ENCODE results near the gene LILRA6. TPM values are rescaled to one million over a fixed set of nuclear protein-coding genes. Genes with fewer than 3 reads are reported as not detected.
"Not testable (repeated sequence)": the region's sequence is repeated elsewhere in the genome, so short reads cannot be mapped to it uniquely, and the experiment has no call there.

LILRA6 gene
- 1.2 TPM for polyA plus RNA-seq (ENCODE audit: insufficient read length)

GRCh38 chr19:54242646-54243045 is at the start of gene LILRA6:
Gene LILRA6 (minus strand): TSS chr19:54242790.
- not testable (repeated sequence) for DNase-seq (ENCODE audit: low read depth)

- not testable (repeated sequence) for DNase-seq (ENCODE audit: low read depth)
These were observed 46.6 kb upstream of the LILRA6 start for GRCh38 chr19:54289160-54289559.

- no peak for DNase-seq (ENCODE audit: low read depth)
These were observed 44.9 kb upstream of the LILRA6 start for GRCh38 chr19:54287456-54287855.

GRCh38 chr19:54286283-54286682 is 43.7 kb upstream of the LILRA6 start:
- DNase-seq (ENCODE audit: low read depth), result not testable (repeated sequence)

GRCh38 chr19:54285427-54286056 is 43.0 kb upstream of the LILRA6 start:
- DNase-seq (ENCODE audit: low read depth), result not testable (repeated sequence)

- no peak for DNase-seq (ENCODE audit: low read depth)
These were observed 40.3 kb upstream of the LILRA6 start for GRCh38 chr19:54282686-54283470.

- DNase-seq (ENCODE audit: low read depth), result not testable (repeated sequence)
These were observed 39.1 kb upstream of the LILRA6 start for GRCh38 chr19:54281729-54282075.

GRCh38 chr19:54281007-54281728 is 38.6 kb upstream of the LILRA6 start, which contains the start of gene LILRB2:
Gene LILRB2 (minus strand): TSS chr19:54281110. CDS start chr19:54280496, 614 bp downstream.
- no peak for DNase-seq (ENCODE audit: low read depth)

GRCh38 chr19:54280441-54280840 is 37.9 kb upstream of the LILRA6 start:
- not testable (repeated sequence) for DNase-seq (ENCODE audit: low read depth)

- not testable (repeated sequence) for DNase-seq (ENCODE audit: low read depth)
These were observed 37.4 kb upstream of the LILRA6 start for GRCh38 chr19:54280025-54280424.

GRCh38 chr19:54279406-54279962 is 36.9 kb upstream of the LILRA6 start:
- DNase-seq (ENCODE audit: low read depth), result no peak

GRCh38 chr19:54278571-54279195 is 36.1 kb upstream of the LILRA6 start:
- not testable (repeated sequence) for DNase-seq (ENCODE audit: low read depth)

GRCh38 chr19:54278056-54278455 is 35.5 kb upstream of the LILRA6 start:
- not testable (repeated sequence) for DNase-seq (ENCODE audit: low read depth)

GRCh38 chr19:54277111-54277615 is 34.6 kb upstream of the LILRA6 start:
- not testable (repeated sequence) for DNase-seq (ENCODE audit: low read depth)

GRCh38 chr19:54275951-54276350 is 33.4 kb upstream of the LILRA6 start:
- DNase-seq (ENCODE audit: low read depth), result no peak

- not testable (repeated sequence) for DNase-seq (ENCODE audit: low read depth)
These were observed 31.9 kb upstream of the LILRA6 start for GRCh38 chr19:54274516-54274915.

- DNase-seq (ENCODE audit: low read depth), result no peak
These were observed 31.2 kb upstream of the LILRA6 start for GRCh38 chr19:54273821-54274220.

- DNase-seq (ENCODE audit: low read depth), result not testable (repeated sequence)
These were observed 29.6 kb upstream of the LILRA6 start for GRCh38 chr19:54272181-54272580.

- DNase-seq (ENCODE audit: low read depth), result not testable (repeated sequence)
These were observed 29.0 kb upstream of the LILRA6 start for GRCh38 chr19:54271587-54271986.

- DNase-seq (ENCODE audit: low read depth), result no peak
These were observed 28.5 kb upstream of the LILRA6 start for GRCh38 chr19:54271106-54271505.

- no peak for DNase-seq (ENCODE audit: low read depth)
These were observed 26.3 kb upstream of the LILRA6 start for GRCh38 chr19:54268936-54269335.

Data from forelimb muscle (tissue), 1 donor.